BE2C (cell line): ENCODE data around the gene SIX1.

Source experiments
- DNase-seq: peaks from one replicate; pipeline ENCODE4 v3.0.0-alpha.2; 2020
- H3K27me3 ChIP-seq: fragments of 250-450 bp; sonication (Bioruptor Pico); 2 replicates; pipeline ENCODE4 v1.5.1; 2020; ENCODE audit warnings: mild to moderate bottlenecking
- H3K36me3 ChIP-seq: fragments of 250-450 bp; sonication (Bioruptor Pico); 2 replicates; pipeline ENCODE4 v1.5.1; 2020; ENCODE audit warnings: mild to moderate bottlenecking
- H3K4me1 ChIP-seq: fragments of 250-450 bp; sonication (Bioruptor Pico); 2 replicates; pipeline ENCODE4 v1.5.1; 2020
- H3K4me3 ChIP-seq: 2 replicates; pipeline ENCODE4 v1.5.1; 2011; ENCODE audit warnings: low read depth, low read length
- H3K9me3 ChIP-seq: fragments of 250-450 bp; sonication (Bioruptor Pico); 2 replicates; pipeline ENCODE4 v1.5.1; 2020
- TF ChIP-seq, protein P1 (sequence below): IDR thresholded peaks from 2 replicates; pipeline ENCODE4 v1.5.1; 2012; ENCODE audit warnings: mild to moderate bottlenecking, low read depth, low read length

SIX1 gene

DNA sequence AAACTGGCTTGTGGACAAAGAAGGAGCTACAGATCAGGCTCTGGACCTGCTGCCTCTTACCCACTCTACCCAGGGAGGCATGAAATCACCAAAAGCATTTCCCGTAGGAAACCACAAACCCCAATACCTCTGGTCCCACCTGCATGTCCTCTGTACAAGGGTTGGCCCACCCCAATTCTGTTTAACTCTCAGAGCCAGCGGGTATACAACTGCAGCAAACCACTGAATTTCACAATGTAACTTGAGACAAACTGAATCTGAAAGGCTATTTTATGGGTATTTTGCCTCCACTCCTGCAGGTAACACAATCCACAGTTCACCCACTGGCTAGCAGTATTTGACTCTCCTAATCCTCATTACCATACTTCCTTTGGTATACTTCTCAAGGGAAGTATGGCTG lies 16.5 kb downstream of the SIX1 start:
- Histone ChIP-seq H3K4me3 (no peak overlapping the region), H3K9me3 (no peaks in the 10 kb centered on the region), H3K27me3 (peaks cover 57% of the 10 kb centered on the region), H3K36me3 (no peaks in the 10 kb centered on the region), H3K4me1 (no peaks in the 10 kb centered on the region)
- DNase-seq, result no peak
- TF ChIP-seq, protein P1, sequence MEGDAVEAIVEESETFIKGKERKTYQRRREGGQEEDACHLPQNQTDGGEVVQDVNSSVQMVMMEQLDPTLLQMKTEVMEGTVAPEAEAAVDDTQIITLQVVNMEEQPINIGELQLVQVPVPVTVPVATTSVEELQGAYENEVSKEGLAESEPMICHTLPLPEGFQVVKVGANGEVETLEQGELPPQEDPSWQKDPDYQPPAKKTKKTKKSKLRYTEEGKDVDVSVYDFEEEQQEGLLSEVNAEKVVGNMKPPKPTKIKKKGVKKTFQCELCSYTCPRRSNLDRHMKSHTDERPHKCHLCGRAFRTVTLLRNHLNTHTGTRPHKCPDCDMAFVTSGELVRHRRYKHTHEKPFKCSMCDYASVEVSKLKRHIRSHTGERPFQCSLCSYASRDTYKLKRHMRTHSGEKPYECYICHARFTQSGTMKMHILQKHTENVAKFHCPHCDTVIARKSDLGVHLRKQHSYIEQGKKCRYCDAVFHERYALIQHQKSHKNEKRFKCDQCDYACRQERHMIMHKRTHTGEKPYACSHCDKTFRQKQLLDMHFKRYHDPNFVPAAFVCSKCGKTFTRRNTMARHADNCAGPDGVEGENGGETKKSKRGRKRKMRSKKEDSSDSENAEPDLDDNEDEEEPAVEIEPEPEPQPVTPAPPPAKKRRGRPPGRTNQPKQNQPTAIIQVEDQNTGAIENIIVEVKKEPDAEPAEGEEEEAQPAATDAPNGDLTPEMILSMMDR, result no peak

DNA sequence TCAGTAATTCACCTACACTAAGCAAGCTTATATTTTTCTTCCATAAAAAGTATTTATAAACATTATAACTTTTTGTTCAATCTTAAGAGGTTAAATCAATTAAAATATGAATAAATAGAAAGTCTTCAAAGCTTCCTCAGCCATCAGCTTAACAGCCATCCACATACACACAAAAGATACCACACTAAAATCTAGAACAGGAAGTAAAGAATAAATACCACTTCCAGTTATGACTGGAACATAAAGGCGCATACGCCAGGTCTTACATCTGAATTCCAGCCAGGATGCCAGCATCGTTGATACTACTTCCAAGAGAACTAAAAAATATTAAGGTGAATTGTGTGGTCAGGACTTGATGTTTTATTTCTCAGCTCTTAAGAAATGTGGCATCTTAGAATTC lies 17.0 kb downstream of the SIX1 start:
- no peaks in the 10 kb centered on the region for H3K36me3 ChIP-seq
- DNase-seq, result no peak
- H3K4me3 ChIP-seq, result no peak overlapping the region
- peaks cover 51% of the 10 kb centered on the region for H3K27me3 ChIP-seq
- TF ChIP-seq, protein P1, result no peak
- H3K4me1 ChIP-seq, result no peaks in the 10 kb centered on the region
- no peaks in the 10 kb centered on the region for H3K9me3 ChIP-seq

DNA sequence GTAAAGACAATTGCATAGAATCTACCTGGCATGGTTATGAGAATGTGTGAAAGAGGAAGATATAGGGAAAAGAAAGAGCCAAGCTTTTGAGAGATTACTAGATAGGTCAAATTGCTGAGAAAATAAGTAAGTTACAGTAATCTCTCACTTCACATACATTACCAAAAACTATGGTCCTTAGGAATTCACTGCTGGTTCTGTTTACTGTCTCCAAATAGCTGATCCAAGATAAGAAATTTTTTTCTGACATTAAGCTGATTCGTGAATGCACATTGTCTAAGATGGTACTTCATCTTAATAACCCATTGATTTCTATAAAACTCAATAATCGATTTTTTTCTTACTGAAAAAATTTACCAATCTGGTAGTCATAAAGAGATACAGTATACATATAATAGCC lies 17.4 kb downstream of the SIX1 start:
- TF ChIP-seq, protein P1, result no peak
- Histone ChIP-seq H3K27me3 (peaks cover 47% of the 10 kb centered on the region), H3K4me3 (no peak overlapping the region), H3K4me1 (no peaks in the 10 kb centered on the region), H3K36me3 (no peaks in the 10 kb centered on the region), H3K9me3 (no peaks in the 10 kb centered on the region)
- DNase-seq, result no peak

DNA sequence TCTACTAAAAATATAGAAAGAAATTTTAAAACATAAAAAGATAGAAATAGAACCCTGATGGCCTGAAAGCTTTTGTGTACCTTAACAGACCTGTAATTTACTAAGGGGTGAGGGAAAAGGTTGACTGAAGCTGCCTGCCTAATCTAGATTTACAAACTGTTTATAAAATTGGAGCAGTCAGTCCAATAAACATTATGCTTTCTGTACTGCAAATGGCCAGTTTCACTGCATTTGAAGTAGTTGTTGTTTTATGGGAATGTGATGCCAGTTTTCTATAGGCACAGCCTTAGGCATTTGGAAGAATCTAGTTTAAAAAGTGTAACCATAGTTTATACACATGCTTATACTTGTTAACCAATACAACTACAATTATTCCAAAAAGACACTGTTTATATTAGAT lies 19.1 kb downstream of the SIX1 start:
- no peaks in the 10 kb centered on the region for H3K36me3 ChIP-seq
- peaks cover 32% of the 10 kb centered on the region for H3K27me3 ChIP-seq
- no peaks in the 10 kb centered on the region for H3K9me3 ChIP-seq
- no peaks in the 10 kb centered on the region for H3K4me1 ChIP-seq
- TF ChIP-seq, protein P1, result no peak
- no peak for DNase-seq
- H3K4me3 ChIP-seq, result no peak overlapping the region

DNA sequence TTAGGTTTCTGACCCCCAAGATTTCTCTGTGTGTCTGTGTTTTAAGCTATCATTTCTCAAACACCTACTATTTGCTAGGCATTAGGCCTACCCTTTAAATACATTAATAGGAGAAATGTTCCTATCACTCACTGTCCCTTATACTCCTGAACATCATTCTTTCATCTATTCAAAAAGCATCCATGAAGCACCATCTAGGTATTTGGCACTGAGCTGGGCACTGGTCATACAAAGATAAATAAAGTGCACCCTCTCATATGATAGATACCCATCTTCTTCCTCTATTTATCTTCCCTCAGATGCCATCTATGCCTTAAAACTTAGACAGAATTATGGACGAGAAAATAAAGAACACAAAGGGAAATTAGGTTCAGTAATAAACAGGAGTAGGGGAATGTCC lies 20.4 kb downstream of the SIX1 start:
- H3K4me1 ChIP-seq, result no peaks in the 10 kb centered on the region
- no peaks in the 10 kb centered on the region for H3K9me3 ChIP-seq
- H3K4me3 ChIP-seq, result no peak overlapping the region
- TF ChIP-seq, protein P1, result no peak
- no peak for DNase-seq
- H3K27me3 ChIP-seq, result peaks cover 27% of the 10 kb centered on the region
- H3K36me3 ChIP-seq, result no peaks in the 10 kb centered on the region

DNA sequence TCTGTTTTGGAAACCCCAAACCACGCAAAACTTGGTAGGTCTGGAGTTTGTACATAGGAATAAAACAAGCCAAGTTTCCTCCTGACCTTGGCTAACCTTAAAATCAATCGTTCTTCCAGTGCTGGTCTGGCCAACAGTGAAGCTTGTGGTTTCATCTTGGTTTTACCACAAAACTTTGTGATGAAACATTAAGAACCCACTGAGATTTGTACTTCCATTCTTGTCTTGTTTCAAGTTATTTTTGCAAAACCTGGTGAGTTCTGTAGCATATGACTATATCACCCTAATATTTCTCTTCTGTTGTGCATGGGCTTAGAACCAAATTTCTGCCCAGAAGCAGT lies 26.4 kb downstream of the SIX1 start:
- H3K27me3 ChIP-seq, result peaks cover 22% of the 10 kb centered on the region
- no peaks in the 10 kb centered on the region for H3K36me3 ChIP-seq
- H3K4me3 ChIP-seq, result no peak overlapping the region
- H3K4me1 ChIP-seq, result no peaks in the 10 kb centered on the region
- H3K9me3 ChIP-seq, result no peaks in the 10 kb centered on the region; the same call in 1 of the 2 replicates
- TF ChIP-seq, protein P1, result no peak
- DNase-seq, result no peak
